OCI-LY1 (cell line): ENCODE results near the gene CARNS1.

Experiments
- H2AFZ ChIP-seq: fragments of 200-600 bp; sonication (generic), shearing (Covaris generic); 2 replicates; pipeline ENCODE4 v1.6.0; 2014; ENCODE audit warnings: antibody characterized with exemption, mild to moderate bottlenecking, low read length
- H3F3A ChIP-seq: fragments of 200-600 bp; sonication (generic), shearing (Covaris generic); 2 replicates; pipeline ENCODE4 v1.6.0; 2014; ENCODE audit warnings: mild to moderate bottlenecking, antibody characterized with exemption, low read length, moderate library complexity; ENCODE audit not compliant: insufficient read depth
- H3K27ac ChIP-seq: fragments of 200-600 bp; sonication (generic); 2 replicates; pipeline ENCODE4 v1.5.1; 2014; ENCODE audit warnings: low read length, mixed run types, mild to moderate bottlenecking, low read depth; ENCODE audit not compliant: poor library complexity, severe bottlenecking
- H3K27me3 ChIP-seq: fragments of 200-600 bp; sonication (generic); 2 replicates; pipeline ENCODE4 v1.6.0; 2014; ENCODE audit warnings: antibody characterized with exemption, mild to moderate bottlenecking, low read length, moderate library complexity; ENCODE audit not compliant: insufficient read depth
- H3K36me3 ChIP-seq: fragments of 200-600 bp; sonication (generic); 2 replicates; pipeline ENCODE4 v1.6.1; 2014; ENCODE audit warnings: mild to moderate bottlenecking, antibody characterized with exemption, low read length, moderate library complexity, mixed read lengths; ENCODE audit not compliant: insufficient read depth
- H3K4me1 ChIP-seq: fragments of 200-600 bp; sonication (generic); 2 replicates; pipeline ENCODE4 v1.5.1; 2014; ENCODE audit warnings: mild to moderate bottlenecking, low read length, moderate library complexity; ENCODE audit not compliant: insufficient read depth, severe bottlenecking
- H3K4me2 ChIP-seq: fragments of 200-600 bp; sonication (generic), shearing (Covaris generic); 2 replicates; pipeline ENCODE4 v1.6.1; 2014; ENCODE audit warnings: low read length
- H3K4me3 ChIP-seq: fragments of 200-600 bp; sonication (generic); 2 replicates; pipeline ENCODE4 v1.5.1; 2014; ENCODE audit warnings: low read length, low read depth, mild to moderate bottlenecking, mixed read lengths; ENCODE audit not compliant: poor library complexity, severe bottlenecking
- H3K79me2 ChIP-seq: fragments of 200-600 bp; shearing (Covaris generic); 2 replicates; pipeline ENCODE4 v1.6.1; 2016; ENCODE audit warnings: mixed run types, low read length, mixed read lengths; ENCODE audit not compliant: insufficient read depth
- H3K9ac ChIP-seq: fragments of 200-600 bp; sonication (generic), shearing (Covaris generic); 2 replicates; pipeline ENCODE4 v1.6.1; 2014; ENCODE audit warnings: mild to moderate bottlenecking, low read length, mixed read lengths
- H3K9me2 ChIP-seq: fragments of 200-600 bp; sonication (generic), shearing (Covaris generic); 2 replicates; pipeline ENCODE4 v1.6.1; 2014; ENCODE audit warnings: low read depth, mild to moderate bottlenecking, low read length, mixed read lengths
- H3K9me3 ChIP-seq: fragments of 200-600 bp; shearing (Covaris generic); 2 replicates; pipeline ENCODE4 v1.6.1; 2014; ENCODE audit warnings: low read length, mixed read lengths
- H4K20me1 ChIP-seq: fragments of 200-600 bp; sonication (generic), shearing (Covaris generic); 2 replicates; pipeline ENCODE4 v1.6.0; 2016; ENCODE audit warnings: mild to moderate bottlenecking, low read length; ENCODE audit not compliant: insufficient read depth
- EZH2 ChIP-seq: fragments of 200-600 bp; sonication (generic), shearing (Covaris generic); IDR thresholded peaks from 2 replicates; pipeline ENCODE4 v1.8.0; 2017; ENCODE audit warnings: borderline replicate concordance, mixed run types, mild to moderate bottlenecking, antibody characterized with exemption, low read length, moderate library complexity, mixed read lengths
- TF ChIP-seq, protein P1 (sequence below): fragments of 200-600 bp; sonication (generic), shearing (Covaris generic); IDR thresholded peaks from 2 replicates; pipeline ENCODE4 v1.5.1; 2017; ENCODE audit warnings: mild to moderate bottlenecking, antibody characterized with exemption, low read length, moderate library complexity, mixed read lengths

Gene CARNS1

DNA sequence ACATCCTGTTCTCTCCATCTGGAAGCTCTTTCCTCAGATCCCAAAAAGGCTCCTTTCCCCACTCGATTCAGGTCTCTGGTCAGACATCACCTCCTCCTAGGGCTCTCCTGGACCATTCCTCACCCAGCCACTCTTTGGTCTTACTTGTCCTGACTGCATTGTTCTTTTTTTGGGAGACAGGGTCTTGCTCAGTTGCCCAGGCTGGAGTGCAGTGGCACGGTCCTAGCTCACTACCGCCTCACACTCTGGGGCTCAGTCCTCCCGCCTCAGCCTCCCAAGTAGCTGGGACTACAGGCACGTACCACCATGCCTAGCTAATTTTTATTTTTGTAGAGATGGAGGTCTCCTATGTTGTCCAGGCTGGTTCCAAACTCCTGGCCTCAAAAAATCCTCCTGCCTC, 30.0 kb downstream of the CARNS1 start:
- H3K9me3 ChIP-seq: no peaks in the 10 kb centered on the region
- H3K4me3 ChIP-seq: peak overlapping the region; percentile 61
- no peaks in the 10 kb centered on the region for H3K36me3 ChIP-seq
- no peak for TF ChIP-seq EZH2
- TF ChIP-seq, protein P1, sequence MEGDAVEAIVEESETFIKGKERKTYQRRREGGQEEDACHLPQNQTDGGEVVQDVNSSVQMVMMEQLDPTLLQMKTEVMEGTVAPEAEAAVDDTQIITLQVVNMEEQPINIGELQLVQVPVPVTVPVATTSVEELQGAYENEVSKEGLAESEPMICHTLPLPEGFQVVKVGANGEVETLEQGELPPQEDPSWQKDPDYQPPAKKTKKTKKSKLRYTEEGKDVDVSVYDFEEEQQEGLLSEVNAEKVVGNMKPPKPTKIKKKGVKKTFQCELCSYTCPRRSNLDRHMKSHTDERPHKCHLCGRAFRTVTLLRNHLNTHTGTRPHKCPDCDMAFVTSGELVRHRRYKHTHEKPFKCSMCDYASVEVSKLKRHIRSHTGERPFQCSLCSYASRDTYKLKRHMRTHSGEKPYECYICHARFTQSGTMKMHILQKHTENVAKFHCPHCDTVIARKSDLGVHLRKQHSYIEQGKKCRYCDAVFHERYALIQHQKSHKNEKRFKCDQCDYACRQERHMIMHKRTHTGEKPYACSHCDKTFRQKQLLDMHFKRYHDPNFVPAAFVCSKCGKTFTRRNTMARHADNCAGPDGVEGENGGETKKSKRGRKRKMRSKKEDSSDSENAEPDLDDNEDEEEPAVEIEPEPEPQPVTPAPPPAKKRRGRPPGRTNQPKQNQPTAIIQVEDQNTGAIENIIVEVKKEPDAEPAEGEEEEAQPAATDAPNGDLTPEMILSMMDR: no peak
- H3K4me2 ChIP-seq: peak overlapping the region; percentile 89
- no peaks in the 10 kb centered on the region for H3K9me2 ChIP-seq
- H3K79me2 ChIP-seq: no peaks in the 10 kb centered on the region
- no peaks in the 10 kb centered on the region for H4K20me1 ChIP-seq
- no peaks in the 10 kb centered on the region for H3K27me3 ChIP-seq
- H2AFZ ChIP-seq: no peak overlapping the region
- H3K27ac ChIP-seq: peak overlapping the region; percentile 96
- H3K4me1 ChIP-seq: peaks cover 84% of the 10 kb centered on the region
- H3K9ac ChIP-seq: peak overlapping the region; percentile 72; the same call in 1 of the 2 replicates
- peaks cover 9% of the 10 kb centered on the region; the same call in 1 of the 2 replicates for H3F3A ChIP-seq

DNA sequence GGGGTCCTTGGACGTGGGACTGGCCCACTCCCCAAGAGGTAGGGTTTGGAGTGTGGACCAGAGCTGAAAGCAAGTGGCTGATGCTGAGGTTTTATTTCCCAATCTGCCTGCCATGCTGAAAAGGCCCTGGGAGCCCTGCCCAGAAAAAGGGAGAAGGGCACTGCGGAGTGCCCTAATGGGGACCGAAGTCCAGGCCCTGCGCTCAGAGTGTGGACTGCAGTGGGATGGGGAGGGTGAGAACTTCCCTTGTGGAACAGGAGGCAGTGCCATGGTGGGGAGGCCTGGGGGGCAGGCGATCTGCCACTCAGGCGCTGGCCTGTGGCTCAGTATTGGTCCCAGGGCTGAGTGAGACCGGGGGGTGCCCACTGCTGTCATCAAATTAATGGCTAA, 32.7 kb downstream of the CARNS1 start:
- Histone ChIP-seq H4K20me1 (no peaks in the 10 kb centered on the region), H3K27me3 (no peaks in the 10 kb centered on the region), H3K27ac (no peak overlapping the region), H3K36me3 (no peaks in the 10 kb centered on the region), H3K9ac (no peak overlapping the region), H3K4me2 (no peak overlapping the region), H3K9me3 (no peaks in the 10 kb centered on the region), H3K4me3 (no peak overlapping the region), H3K9me2 (no peaks in the 10 kb centered on the region), H3K4me1 (peaks cover 62% of the 10 kb centered on the region), H3F3A (no peaks in the 10 kb centered on the region), H3K79me2 (no peaks in the 10 kb centered on the region), H2AFZ (no peak overlapping the region)
- TF ChIP-seq, protein P1: no peak
- no peak for TF ChIP-seq EZH2

DNA sequence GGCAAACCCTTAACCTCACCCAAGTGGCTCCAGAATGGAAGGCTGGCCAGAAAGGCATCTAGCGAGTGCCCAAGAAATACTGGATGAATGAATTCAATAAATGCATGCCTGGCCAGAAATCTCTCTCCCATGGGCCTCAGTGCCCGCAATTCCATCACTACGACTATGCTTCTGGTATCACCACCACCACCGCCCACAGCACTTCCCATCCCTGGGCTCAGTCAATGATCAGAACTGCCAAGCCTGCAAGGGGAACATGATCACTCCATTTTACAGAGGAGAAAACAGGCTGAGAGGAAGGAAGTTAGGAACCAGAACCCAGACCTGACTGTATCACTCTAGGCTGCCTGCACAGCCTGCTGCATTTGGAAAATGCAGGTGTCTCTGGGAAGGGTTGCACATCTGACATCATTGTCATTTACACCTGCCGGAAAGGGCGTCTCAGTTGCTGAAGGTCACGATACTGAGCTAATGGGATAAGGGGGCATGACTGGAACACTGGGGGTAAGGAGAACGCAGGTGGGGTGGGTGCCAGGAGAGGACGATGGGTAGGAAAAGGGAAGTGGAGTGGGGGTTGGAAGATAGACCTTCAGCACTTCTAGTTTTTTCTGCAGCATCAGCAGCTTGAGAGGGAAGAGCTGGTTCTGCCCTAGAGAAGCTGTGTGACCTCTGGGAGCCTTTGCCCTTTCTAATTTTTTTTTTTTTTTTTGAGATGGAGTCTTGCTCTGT, 33.8 kb downstream of the CARNS1 start:
- peaks cover 54% of the 10 kb centered on the region for H3K4me1 ChIP-seq
- no peak overlapping the region for H3K9ac ChIP-seq
- no peaks in the 10 kb centered on the region for H3K27me3 ChIP-seq
- H3K36me3 ChIP-seq: no peaks in the 10 kb centered on the region
- H3K9me3 ChIP-seq: no peaks in the 10 kb centered on the region
- no peaks in the 10 kb centered on the region for H4K20me1 ChIP-seq
- H3K79me2 ChIP-seq: no peaks in the 10 kb centered on the region
- H3K27ac ChIP-seq: peak overlapping the region; percentile 65
- peak overlapping the region; percentile 10; the same call in 1 of the 2 replicates for H3K4me2 ChIP-seq
- H3K4me3 ChIP-seq: no peak overlapping the region
- TF ChIP-seq, protein P1: no peak
- no peak for TF ChIP-seq EZH2
- no peaks in the 10 kb centered on the region for H3F3A ChIP-seq
- H3K9me2 ChIP-seq: no peaks in the 10 kb centered on the region
- no peak overlapping the region for H2AFZ ChIP-seq
